GM12891 (cell line): Measurements from ENCODE around the gene TMIE.
A peak's percentile ranks its signal among the peaks of the same experiment; 100 is the strongest.

Source experiments
- DNase-seq: peaks from one replicate; pipeline ENCODE4 v3.0.0; 2011; ENCODE audit warnings: low spot score; ENCODE audit not compliant: insufficient read length
- FAIRE-seq: peaks from 2 replicates; lab custom pipeline; 2011; peaks lifted over from hg19 to GRCh38; lab: Jason Lieb, UNC
- PAX5 ChIP-seq: IDR thresholded peaks from 2 replicates; pipeline ENCODE4 v1.6.1; 2011; ENCODE audit warnings: low read length, moderate library complexity, mild to moderate bottlenecking; ENCODE audit not compliant: insufficient read depth, severe bottlenecking
- POLR2A ChIP-seq: IDR thresholded peaks from 2 replicates; pipeline ENCODE4 v1.6.1; 2011; ENCODE audit warnings: low read depth, low read length, control low read depth
- POLR2AphosphoS5 ChIP-seq: IDR thresholded peaks from 2 replicates; pipeline ENCODE4 v1.6.1; 2011; ENCODE audit warnings: low read depth, low read length, control low read depth
- POU2F2 ChIP-seq: IDR thresholded peaks from 2 replicates; pipeline ENCODE4 v1.6.1; 2011; ENCODE audit warnings: low read depth, mild to moderate bottlenecking, control low read depth, low read length, moderate library complexity
- SPI1 ChIP-seq: IDR thresholded peaks from 2 replicates; pipeline ENCODE4 v1.6.1; 2011; ENCODE audit warnings: low read depth, low read length, control low read depth
- TAF1 ChIP-seq: IDR thresholded peaks from 2 replicates; pipeline ENCODE4 v1.6.1; 2011; ENCODE audit warnings: low read depth, low read length, control low read depth

TMIE gene

GRCh38 chr3:46663591-46664135 lies 37.5 kb upstream of the TMIE start:
- no peak for TF ChIP-seq SPI1
- no peak for TF ChIP-seq PAX5
- TF ChIP-seq POU2F2, result no peak
- DNase-seq (peak; percentile 6), FAIRE-seq (no peak)

GRCh38 chr3:46664188-46664970 lies 36.8 kb upstream of the TMIE start:
- DNase-seq (no peak), FAIRE-seq (no peak)
- no peak for TF ChIP-seq PAX5
- TF ChIP-seq POU2F2, result no peak
- no peak for TF ChIP-seq TAF1
- TF ChIP-seq POLR2AphosphoS5, result no peak
- no peak for TF ChIP-seq POLR2A
- TF ChIP-seq SPI1, result no peak

GRCh38 chr3:46664971-46665762 lies 36.0 kb upstream of the TMIE start:
- no peak for TF ChIP-seq POU2F2
- no peak for TF ChIP-seq TAF1
- TF ChIP-seq PAX5, result no peak
- TF ChIP-seq POLR2A, result no peak
- DNase-seq (no peak), FAIRE-seq (no peak)

- no peak for FAIRE-seq
- peak; percentile 1 for DNase-seq
- no peak for TF ChIP-seq POLR2A
- TF ChIP-seq PAX5, result no peak
- TF ChIP-seq POLR2AphosphoS5, result no peak
- TF ChIP-seq POU2F2, result no peak
- no peak for TF ChIP-seq SPI1
- TF ChIP-seq TAF1, result no peak
These were observed 35.3 kb upstream of the TMIE start for GRCh38 chr3:46665763-46666452.

GRCh38 chr3:46666453-46666845 lies 34.7 kb upstream of the TMIE start:
- no peak for DNase-seq
- no peak for TF ChIP-seq SPI1
- no peak for TF ChIP-seq POU2F2
- TF ChIP-seq PAX5, result no peak
- TF ChIP-seq POLR2A, result no peak
- TF ChIP-seq TAF1, result no peak
- TF ChIP-seq POLR2AphosphoS5, result no peak
- FAIRE-seq, result no peak

GRCh38 chr3:46667061-46667621 lies 34.1 kb upstream of the TMIE start:
- TF ChIP-seq POLR2A (no peak), POLR2AphosphoS5 (no peak)
- FAIRE-seq (no peak), DNase-seq (no peak)

GRCh38 chr3:46667657-46668056 lies 33.5 kb upstream of the TMIE start:
- FAIRE-seq, result no peak
- DNase-seq, result peak; percentile 1
- no peak for TF ChIP-seq POLR2AphosphoS5
- no peak for TF ChIP-seq POU2F2
- TF ChIP-seq TAF1, result no peak
- no peak for TF ChIP-seq POLR2A
- TF ChIP-seq PAX5, result no peak

- FAIRE-seq, result no peak
These were observed 33.1 kb upstream of the TMIE start for GRCh38 chr3:46668116-46668515.

GRCh38 chr3:46668591-46668990 lies 32.6 kb upstream of the TMIE start:
- peak; percentile 2 for DNase-seq
- FAIRE-seq, result no peak
- TF ChIP-seq POU2F2, result no peak
- no peak for TF ChIP-seq POLR2AphosphoS5
- no peak for TF ChIP-seq POLR2A
- no peak for TF ChIP-seq TAF1
- TF ChIP-seq PAX5, result no peak
- no peak for TF ChIP-seq SPI1

More at GRCh38 chr3:46668116-46668515, 33.1 kb upstream of the TMIE start:
- peak; percentile 4 for DNase-seq
- no peak for TF ChIP-seq PAX5
- no peak for TF ChIP-seq POLR2AphosphoS5
- no peak for TF ChIP-seq POU2F2
- no peak for TF ChIP-seq SPI1
- TF ChIP-seq TAF1, result no peak
- no peak for TF ChIP-seq POLR2A
